Fibroblast of upper back skin (primary cell): Measurements from ENCODE around the gene RBMXL3.

Experiments
- DNase-seq: peaks from one replicate; pipeline ENCODE4 v3.0.0-alpha.2; 2013

Gene RBMXL3

DNA sequence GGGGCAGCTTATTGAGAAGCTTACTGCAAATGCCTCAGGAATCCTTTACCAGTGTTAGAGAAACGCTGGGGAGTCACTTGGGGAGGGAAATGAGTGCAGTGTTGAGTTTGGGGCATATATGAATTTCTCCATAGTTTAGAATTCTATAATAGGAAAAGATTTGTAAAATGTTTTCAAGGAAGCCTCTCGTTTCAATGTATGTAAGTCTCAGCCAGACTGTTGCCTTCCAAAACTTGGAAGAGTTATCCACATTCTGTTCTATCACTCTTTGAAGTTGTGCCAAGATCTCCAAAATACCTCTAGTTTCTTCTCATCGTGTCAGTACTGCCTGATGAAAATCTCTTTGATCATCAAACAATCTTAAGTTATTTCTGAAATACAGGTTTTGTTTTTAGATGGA, 45.3 kb downstream of the RBMXL3 start:
- no peak for DNase-seq

DNA sequence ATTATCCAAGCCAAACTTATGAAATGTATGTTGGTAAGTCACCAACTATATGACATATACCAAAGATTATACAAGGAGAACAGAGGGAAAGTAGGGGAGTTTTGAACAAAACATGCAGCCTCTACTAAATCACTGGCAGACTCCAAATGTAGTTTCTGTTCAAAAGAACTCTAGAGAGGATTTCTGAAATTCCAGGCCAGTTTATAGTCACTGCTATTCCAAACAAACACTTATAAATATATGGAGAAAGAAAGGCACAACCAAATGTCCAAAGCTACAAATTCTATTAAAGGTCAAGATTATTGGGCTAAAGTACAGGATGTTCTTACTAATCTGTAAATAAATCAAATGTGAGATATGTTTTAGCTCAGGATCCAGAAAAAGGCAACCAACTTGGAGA, 47.4 kb downstream of the RBMXL3 start:
- no peak for DNase-seq

- no peak for DNase-seq
Measured at GRCh38 chrX:115237056-115237455, 47.8 kb downstream of the RBMXL3 start.
